GM15510 (cell line): ENCODE data around the gene VNN1.

ENCODE experiments used
- POLR2A ChIP-seq: IDR thresholded peaks from 3 replicates; pipeline ENCODE4 v1.6.1; 2011; ENCODE audit warnings: borderline replicate concordance; ENCODE audit not compliant: insufficient read length; ENCODE audit errors: extremely low read depth

VNN1 gene

DNA sequence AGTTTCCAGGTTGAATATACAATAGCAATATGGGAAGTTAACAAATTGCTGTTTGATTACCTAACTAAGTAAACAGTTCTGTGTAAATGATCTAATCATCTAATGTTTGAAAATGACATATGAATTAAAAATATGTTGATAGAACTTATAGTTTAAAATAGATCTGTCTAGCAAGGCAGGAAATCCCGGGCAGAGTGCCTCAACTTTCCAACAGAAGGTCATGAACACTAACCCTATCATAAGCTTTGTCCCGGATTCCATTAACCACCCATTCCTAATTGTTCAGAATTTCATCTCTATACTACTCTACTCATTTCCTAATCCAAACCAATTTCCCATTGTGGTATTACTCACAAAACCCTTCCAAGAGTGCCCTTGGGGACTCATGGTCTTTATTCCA is 65.0 kb downstream of the VNN1 start:
- TF ChIP-seq POLR2A = no peak

DNA sequence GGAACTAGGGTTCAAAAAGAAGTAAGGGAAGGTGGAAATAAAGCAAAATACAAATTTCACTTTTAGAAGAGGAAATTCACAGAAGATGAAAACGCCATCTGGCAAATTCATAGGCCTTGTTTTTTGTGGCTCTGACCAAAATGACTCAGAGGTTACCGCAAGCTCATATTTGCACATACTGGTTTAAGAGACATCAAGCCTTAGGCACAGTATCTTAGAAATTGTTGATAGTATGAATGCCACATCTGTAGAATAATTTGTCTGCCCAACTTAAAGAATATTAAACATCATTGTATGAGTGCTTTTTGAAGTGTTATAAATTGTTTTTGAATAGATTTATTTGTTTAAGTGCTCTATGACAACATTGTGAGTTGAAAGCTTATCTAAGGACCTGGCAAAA is 65.5 kb downstream of the VNN1 start:
- TF ChIP-seq POLR2A = no peak

DNA sequence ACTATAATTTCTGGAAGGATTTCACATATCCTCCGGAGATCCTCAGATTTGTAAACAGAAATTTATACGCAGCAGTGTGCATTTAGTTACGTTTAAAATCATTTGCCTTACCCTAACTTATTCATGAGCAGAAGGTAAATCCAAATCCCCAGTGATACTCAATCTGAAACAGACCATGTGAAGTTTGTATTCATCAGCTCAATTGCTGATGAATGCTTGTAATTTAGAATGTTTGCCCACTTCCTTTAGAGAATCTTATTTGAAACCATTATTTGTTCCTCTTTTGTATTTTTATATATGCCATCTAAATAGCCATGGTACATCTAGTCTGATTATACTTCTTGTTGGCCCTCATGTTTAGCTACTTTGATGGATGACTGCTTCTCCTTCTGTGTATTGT is 70.3 kb downstream of the VNN1 start:
- no peak for TF ChIP-seq POLR2A

DNA sequence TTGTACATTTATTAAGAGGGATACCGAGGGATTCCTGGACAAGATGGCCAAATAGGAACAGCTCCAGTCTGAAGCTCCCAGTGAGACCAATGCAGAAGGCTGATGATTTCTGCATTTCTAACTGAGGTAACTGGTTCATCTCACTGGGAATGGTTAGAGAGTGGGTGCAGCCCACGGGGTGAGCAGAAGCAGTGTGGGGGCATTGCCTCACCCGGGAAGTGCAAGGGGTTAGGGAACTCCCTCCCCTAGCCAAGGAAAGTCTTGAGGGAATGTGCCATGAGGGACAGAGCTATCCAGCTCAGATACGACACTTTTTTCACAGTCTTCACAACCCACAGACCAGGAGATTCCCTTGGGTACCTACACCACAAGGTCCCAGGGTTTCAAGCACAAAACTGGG is 79.1 kb downstream of the VNN1 start:
- TF ChIP-seq POLR2A = no peak

DNA sequence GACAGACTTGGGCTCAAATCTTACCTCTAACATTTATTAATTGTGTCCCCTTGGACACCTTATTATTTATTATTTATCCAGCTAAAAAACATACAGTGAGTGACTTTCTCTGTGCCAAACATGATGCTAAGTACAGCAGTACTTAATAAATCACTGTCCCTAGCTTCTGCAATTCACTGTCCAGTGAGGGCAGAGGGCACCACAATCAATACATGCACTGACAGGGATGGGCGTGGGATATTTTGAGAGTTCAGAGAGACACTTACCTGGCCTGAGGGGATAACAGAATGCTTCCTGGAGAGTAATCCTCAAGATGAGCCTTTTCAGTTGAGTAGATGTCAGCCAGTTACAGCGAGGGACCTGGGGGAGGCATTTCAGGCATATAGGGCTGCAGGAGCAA is 80.5 kb downstream of the VNN1 start:
- no peak for TF ChIP-seq POLR2A
